Measurements from ENCODE around the gene EMILIN3.

DNA sequence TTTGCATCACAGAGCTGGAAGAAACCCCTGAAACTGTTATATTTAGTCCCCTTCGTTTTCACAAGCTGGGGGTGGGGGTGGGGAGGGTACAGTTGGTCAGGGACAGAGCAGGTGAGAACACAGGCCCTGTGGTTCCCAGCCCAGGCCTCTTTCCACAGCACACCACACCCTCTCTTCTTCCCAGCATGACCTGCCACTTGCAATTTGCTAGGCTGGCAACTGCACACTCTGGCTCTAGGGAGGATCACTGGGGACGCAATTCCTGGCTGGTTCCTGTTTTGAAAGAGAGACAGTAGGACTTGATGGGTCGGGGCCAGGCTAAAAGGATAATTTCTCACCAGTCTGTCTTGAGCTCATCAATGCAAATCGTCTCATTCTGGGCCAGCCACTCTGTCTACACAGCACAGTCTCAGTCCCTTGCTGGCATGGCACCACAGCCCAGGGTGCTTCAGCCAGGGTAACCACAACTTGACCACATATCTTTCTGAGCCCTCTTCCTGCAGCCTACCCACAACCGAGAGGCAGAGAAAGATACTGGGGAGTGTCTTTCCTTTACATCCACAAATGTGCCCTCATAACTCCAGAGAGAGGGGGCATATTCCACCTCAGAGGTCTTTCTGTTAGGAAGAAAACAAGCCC, 41.7 kb upstream of the EMILIN3 start:
- no peak for TF ChIP-seq POLR2A (IDR thresholded peaks at IDR 0.05)
- TF ChIP-seq, protein P1, sequence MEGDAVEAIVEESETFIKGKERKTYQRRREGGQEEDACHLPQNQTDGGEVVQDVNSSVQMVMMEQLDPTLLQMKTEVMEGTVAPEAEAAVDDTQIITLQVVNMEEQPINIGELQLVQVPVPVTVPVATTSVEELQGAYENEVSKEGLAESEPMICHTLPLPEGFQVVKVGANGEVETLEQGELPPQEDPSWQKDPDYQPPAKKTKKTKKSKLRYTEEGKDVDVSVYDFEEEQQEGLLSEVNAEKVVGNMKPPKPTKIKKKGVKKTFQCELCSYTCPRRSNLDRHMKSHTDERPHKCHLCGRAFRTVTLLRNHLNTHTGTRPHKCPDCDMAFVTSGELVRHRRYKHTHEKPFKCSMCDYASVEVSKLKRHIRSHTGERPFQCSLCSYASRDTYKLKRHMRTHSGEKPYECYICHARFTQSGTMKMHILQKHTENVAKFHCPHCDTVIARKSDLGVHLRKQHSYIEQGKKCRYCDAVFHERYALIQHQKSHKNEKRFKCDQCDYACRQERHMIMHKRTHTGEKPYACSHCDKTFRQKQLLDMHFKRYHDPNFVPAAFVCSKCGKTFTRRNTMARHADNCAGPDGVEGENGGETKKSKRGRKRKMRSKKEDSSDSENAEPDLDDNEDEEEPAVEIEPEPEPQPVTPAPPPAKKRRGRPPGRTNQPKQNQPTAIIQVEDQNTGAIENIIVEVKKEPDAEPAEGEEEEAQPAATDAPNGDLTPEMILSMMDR (IDR thresholded peaks at IDR 0.05 in 4 of 5, conservative IDR thresholded peaks at IDR 0.05 in 1 of 5): no peak
